HUES6 (cell line): ENCODE measurements around the gene CD160.
"Not testable (repeated sequence)": the region's sequence is repeated elsewhere in the genome, so short reads cannot be mapped to it uniquely, and the experiment has no call there.

Source experiments
- H3K27ac ChIP-seq: 2 replicates; pipeline ENCODE4 v1.7.0; 2013; ENCODE audit warnings: low read depth, mild to moderate bottlenecking, low read length, inconsistent platforms
- H3K27me3 ChIP-seq: 2 replicates; pipeline ENCODE4 v1.6.1; 2013; ENCODE audit warnings: low read length; ENCODE audit not compliant: control insufficient read depth, insufficient read depth
- H3K36me3 ChIP-seq: 2 replicates; pipeline ENCODE4 v1.6.1; 2013; ENCODE audit warnings: low read length; ENCODE audit not compliant: control insufficient read depth, insufficient read depth
- H3K4me1 ChIP-seq: 2 replicates; pipeline ENCODE4 v1.6.1; 2013; ENCODE audit warnings: low read length; ENCODE audit not compliant: control insufficient read depth, insufficient read depth
- H3K4me3 ChIP-seq: 2 replicates; pipeline ENCODE4 v1.5.1; 2013; ENCODE audit warnings: low read depth, low read length
- H3K9ac ChIP-seq: one replicate; pipeline ENCODE4 v1.6.1; 2013; ENCODE audit warnings: mild to moderate bottlenecking, low read length
- H3K9me3 ChIP-seq: 2 replicates; pipeline ENCODE4 v1.6.1; 2013; ENCODE audit warnings: low read depth, low read length; ENCODE audit not compliant: control insufficient read depth, insufficient read depth

Gene CD160

DNA sequence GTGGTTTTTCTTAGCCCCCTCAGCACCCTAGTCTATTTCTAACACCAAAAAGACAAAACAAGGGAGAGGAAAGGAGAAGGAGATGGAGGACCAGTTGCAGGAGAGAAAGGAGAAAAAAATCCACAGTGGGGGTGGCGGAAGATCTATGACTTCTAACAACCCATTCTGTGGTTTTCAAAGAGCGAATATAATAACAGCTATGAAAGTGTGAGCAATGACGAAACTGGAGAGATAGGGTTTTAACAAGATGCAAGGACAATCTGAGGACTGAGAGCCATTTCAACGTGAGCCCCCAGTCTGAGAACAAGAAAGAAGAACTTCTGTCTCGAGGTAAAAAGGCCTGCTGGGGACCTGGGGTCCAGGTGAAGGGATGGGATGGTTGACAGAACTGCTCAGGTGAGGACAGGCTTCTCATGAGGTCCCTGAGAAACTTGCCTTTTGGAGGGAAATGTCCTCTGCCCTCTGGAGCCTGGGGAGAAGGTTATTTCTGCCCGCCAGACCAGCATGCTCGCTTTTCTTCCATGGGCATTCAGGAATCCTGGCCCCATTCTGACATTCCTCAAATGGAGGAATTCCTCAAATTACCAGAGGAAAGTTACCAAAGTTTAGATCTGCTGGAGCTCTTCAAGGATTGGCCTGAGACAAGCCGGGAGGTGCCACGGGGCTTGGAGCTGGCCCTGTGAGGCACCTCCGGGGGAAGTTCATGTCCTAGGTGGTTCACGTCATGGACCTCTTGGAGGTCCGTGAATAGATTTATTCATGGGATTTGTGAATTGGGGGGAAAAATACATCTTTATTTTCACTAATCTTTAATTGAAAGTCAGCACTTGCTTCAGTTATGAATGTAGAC is at the start of gene CD160:
Gene CD160, plus strand, starts transcription at position 270 of the 850 bp plus-strand sequence. CDS start 8,829 bp downstream, outside the sequence.
- H3K4me1 ChIP-seq, result peaks cover 14% of the 10 kb centered on the region; the same call in 1 of the 2 replicates
- H3K27ac ChIP-seq, result no peak within 1 kb of the TSS
- H3K9me3 ChIP-seq, result no peaks in the 10 kb centered on the region
- no peak within 1 kb of the TSS for H3K9ac ChIP-seq
- H3K36me3 ChIP-seq, result no peaks in the 10 kb centered on the region
- H3K4me3 ChIP-seq, result no peak within 1 kb of the TSS
- H3K27me3 ChIP-seq, result peaks cover 20% of the 10 kb centered on the region

- H3K27ac ChIP-seq, H3K9me3 ChIP-seq, H3K4me1 ChIP-seq, H3K27me3 ChIP-seq, H3K4me3 ChIP-seq, H3K9ac ChIP-seq, H3K36me3 ChIP-seq: not testable (repeated sequence)
Measured at GRCh38 chr1:145670995-145671745, 48.1 kb upstream of the CD160 start.

DNA sequence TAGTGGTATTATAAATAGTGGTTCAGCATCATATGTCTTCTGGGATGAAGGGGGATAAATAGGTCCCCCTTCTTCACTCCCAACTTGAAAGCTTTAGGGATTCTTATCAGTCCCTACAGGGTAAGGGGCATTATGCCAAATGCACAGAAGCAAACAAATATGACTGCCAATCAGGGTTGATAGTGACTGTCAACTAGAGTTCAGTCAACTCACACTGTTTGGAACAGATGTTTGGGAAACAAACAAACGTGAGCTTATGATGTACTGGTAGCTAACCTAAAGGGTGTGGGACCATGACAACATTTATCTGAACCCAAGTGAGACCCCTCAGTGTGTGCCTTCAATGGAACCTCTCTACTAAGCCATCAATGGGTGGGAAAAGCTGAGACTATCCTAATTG is 46.1 kb upstream of the CD160 start:
- not testable (repeated sequence) for H3K36me3 ChIP-seq, H3K9ac ChIP-seq

DNA sequence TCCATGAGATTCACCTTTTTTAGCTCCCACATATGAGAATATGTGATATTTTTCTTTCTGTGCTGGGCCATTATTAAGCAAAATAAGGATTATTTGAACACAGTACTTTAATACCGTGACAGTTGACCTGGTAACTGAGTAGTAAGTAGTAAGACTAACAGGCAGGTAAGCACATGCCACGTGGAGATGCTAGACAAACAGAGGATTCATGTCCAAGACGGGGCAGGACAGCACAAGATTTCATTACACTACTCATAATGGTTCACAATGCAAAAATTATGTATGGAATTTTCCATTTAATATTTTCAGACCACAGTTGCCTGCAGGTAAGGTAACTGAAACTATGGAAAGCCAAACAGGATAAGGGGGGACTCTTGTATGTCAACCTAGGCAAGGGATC is 34.4 kb upstream of the CD160 start:
- not testable (repeated sequence) for H3K9me3 ChIP-seq, H3K36me3 ChIP-seq, H3K9ac ChIP-seq, H3K27me3 ChIP-seq, H3K4me3 ChIP-seq, H3K27ac ChIP-seq, H3K4me1 ChIP-seq

More for the DNA sequence above, 46.1 kb upstream of the CD160 start:
- not testable (repeated sequence) for H3K9me3 ChIP-seq, H3K4me3 ChIP-seq, H3K27me3 ChIP-seq, H3K27ac ChIP-seq, H3K4me1 ChIP-seq

DNA sequence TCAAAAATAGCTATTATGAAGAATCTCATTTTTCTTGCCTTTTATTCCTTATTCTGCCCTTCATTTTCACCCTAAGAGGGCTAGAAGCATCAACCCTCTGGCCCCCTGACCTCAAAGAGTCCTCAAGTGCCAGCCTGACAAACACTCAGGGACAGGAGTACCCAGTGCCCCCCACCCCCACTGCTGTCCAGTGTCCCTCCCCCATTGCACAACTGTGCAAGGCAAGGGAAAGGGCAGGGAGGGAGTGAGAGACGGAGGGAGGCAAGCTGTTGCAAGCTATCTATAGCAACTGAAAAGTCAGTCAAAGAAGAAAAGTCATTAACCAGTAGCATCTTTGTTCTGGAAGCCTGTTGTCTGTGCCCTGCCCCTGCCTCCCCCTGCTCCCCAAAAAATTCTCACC is 33.2 kb upstream of the CD160 start:
- not testable (repeated sequence) for H3K36me3 ChIP-seq, H3K4me3 ChIP-seq, H3K9me3 ChIP-seq, H3K27me3 ChIP-seq, H3K27ac ChIP-seq, H3K4me1 ChIP-seq, H3K9ac ChIP-seq

DNA sequence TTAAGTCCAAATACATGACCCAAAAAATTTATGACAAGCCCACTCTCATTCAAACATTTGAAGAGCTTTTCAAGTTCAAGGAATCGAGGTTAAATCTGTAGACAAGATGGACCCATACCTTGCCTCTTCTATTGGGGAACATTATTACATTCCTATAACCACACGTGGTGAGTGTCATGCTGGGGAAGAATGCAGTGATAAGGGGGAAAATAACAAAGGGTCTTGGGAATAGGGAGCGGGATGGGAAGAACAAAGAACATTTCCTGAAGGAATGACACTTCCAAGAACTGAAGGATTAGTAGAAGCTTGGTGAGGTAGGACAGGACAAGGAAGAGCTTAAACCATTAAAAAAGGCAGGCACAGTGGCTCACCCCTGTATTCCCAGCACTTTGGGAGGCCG is 31.0 kb upstream of the CD160 start:
- Histone ChIP-seq H3K36me3 (no peaks in the 10 kb centered on the region), H3K27ac (no peak overlapping the region), H3K27me3 (no peaks in the 10 kb centered on the region), H3K9ac (no peak overlapping the region), H3K4me3 (no peak overlapping the region), H3K9me3 (no peaks in the 10 kb centered on the region), H3K4me1 (peaks cover 6% of the 10 kb centered on the region; the same call in 1 of the 2 replicates)

- H3K27me3 ChIP-seq, result no peaks in the 10 kb centered on the region
- H3K4me1 ChIP-seq, result peaks cover 6% of the 10 kb centered on the region; the same call in 1 of the 2 replicates
- no peak overlapping the region for H3K9ac ChIP-seq
- no peak overlapping the region for H3K27ac ChIP-seq
- H3K9me3 ChIP-seq, result no peaks in the 10 kb centered on the region
- no peaks in the 10 kb centered on the region for H3K36me3 ChIP-seq
- no peak overlapping the region for H3K4me3 ChIP-seq
Measured at GRCh38 chr1:145688924-145689323, 30.4 kb upstream of the CD160 start.

GRCh38 chr1:145689922-145690321 is 29.4 kb upstream of the CD160 start:
- H3K9ac ChIP-seq, result no peak overlapping the region
- no peaks in the 10 kb centered on the region for H3K36me3 ChIP-seq
- no peaks in the 10 kb centered on the region for H3K27me3 ChIP-seq
- no peak overlapping the region for H3K4me3 ChIP-seq
- no peak overlapping the region for H3K27ac ChIP-seq
- H3K9me3 ChIP-seq, result no peaks in the 10 kb centered on the region
- peaks cover 6% of the 10 kb centered on the region; the same call in 1 of the 2 replicates for H3K4me1 ChIP-seq

DNA sequence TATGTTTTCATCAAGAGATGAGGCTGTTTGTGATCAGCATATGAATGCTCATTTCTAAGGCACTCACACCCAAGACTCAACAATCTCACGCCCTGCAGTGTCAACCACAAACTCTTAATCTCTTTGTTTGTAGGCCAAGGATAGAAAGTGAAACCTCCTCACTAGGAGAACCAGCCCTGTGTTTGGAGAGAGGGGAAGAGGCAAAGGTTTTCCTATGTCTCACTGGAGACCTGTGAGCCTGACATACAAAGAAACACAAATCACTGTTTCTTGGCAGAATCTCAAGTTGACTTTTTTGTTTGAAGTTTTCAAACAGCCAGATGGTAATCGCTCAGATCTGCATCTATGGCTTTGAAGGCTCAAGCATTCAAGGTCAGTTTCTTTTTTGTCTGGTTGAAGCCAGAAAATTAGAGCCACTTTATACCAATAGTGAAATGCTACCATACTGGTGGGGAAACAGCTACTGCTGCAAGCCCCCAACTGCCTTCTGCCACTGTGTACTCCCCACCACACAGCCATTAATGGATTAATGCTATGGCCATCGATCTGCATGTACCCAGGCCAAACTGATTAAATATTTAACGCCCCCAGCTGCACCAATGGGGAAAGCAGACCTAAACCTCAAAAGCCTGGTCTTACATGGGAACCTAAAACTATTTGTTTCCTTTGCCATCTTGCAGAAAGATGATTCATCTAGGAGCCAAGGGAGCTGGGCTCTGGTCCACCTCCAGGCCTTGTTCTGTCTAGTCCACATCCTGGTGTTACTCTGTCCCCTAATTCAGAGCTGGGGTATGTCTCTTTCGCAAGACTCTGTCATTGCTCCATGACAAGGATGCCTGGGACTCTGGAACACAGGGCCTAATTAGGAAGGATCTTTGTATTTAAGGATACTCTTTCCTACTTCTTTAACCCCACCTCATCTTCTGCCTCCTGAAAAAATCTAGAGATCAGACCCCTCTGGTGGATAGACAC is 28.4 kb upstream of the CD160 start:
- H3K9ac ChIP-seq, result no peak overlapping the region
- no peaks in the 10 kb centered on the region for H3K9me3 ChIP-seq
- peaks cover 6% of the 10 kb centered on the region; the same call in 1 of the 2 replicates for H3K4me1 ChIP-seq
- no peak overlapping the region for H3K27ac ChIP-seq
- no peak overlapping the region for H3K4me3 ChIP-seq
- H3K27me3 ChIP-seq, result no peaks in the 10 kb centered on the region
- H3K36me3 ChIP-seq, result no peaks in the 10 kb centered on the region

DNA sequence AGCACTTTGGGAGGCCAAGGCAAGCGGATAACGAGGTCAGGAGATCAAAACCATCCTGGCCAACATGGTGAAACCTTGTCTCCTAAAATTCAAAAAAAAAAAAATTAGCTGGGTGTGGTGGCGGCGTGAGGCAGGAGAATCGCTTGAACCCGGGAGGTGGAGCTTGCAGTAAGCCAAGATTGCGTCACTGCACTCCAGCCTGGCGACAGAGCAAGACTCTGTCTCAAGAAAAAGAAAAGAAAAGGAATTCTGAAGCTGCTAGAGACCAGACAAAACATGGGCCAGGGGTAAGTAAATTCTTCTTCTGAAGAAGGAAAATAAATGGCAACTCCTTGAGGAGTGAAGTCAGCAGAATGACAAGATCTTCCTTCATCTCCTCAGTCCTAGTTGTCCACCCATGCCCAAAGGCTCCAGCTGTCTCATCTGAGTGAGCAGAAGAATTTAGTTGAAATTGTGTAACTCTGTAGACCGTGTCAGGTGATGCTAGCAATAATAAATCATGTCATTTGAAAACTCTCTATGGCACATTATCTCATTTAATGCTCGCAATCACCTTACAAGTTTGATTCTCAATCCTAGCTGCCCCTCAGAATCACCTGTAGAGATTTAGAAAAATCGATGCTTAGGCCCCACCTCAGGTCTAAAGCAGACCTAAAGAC is 26.4 kb upstream of the CD160 start:
- peaks cover 6% of the 10 kb centered on the region; the same call in 1 of the 2 replicates for H3K4me1 ChIP-seq
- H3K9me3 ChIP-seq, result no peaks in the 10 kb centered on the region
- no peak overlapping the region for H3K9ac ChIP-seq
- no peak overlapping the region for H3K4me3 ChIP-seq
- no peak overlapping the region for H3K27ac ChIP-seq
- no peaks in the 10 kb centered on the region for H3K27me3 ChIP-seq
- no peaks in the 10 kb centered on the region for H3K36me3 ChIP-seq
